NCI-H2107 (cell line): Measurements from ENCODE around the gene IREB2.
"Not testable (repeated sequence)": the region's sequence is repeated elsewhere in the genome, so short reads cannot be mapped to it uniquely, and the experiment has no call there.

Experiments used
- DNase-seq: peaks from one replicate; lab custom pipeline; 2025; lab: John Stamatoyannopoulos, UW

Gene IREB2

GRCh38 chr15:78479650-78480049 is 41.6 kb downstream of the IREB2 start:
- DNase-seq: no peak

- no peak for DNase-seq
These were observed 43.9 kb downstream of the IREB2 start for GRCh38 chr15:78481917-78482316.

- no peak for DNase-seq
These were observed 54.9 kb downstream of the IREB2 start for GRCh38 chr15:78492872-78493271.

- no peak for DNase-seq
These were observed 63.8 kb downstream of the IREB2 start for GRCh38 chr15:78501857-78502256.

- no peak for DNase-seq
These were observed 64.6 kb downstream of the IREB2 start for GRCh38 chr15:78502641-78503040.

GRCh38 chr15:78506971-78507830 is 69.2 kb downstream of the IREB2 start, which contains the start of gene HYKK:
Gene HYKK (plus strand): TSS chr15:78507577. CDS start chr15:78513089, 5,512 bp downstream.
- DNase-seq: peak; percentile 86

- DNase-seq: no peak
These were observed 69.8 kb downstream of the IREB2 start for GRCh38 chr15:78507831-78508160.

- DNase-seq: no peak
These were observed 70.3 kb downstream of the IREB2 start for GRCh38 chr15:78508272-78508671.

- no peak for DNase-seq
These were observed 71.8 kb downstream of the IREB2 start for GRCh38 chr15:78509726-78510312.

- DNase-seq: not testable (repeated sequence)
These were observed 82.0 kb downstream of the IREB2 start for GRCh38 chr15:78520035-78520434.

GRCh38 chr15:78524230-78524629 is 86.2 kb downstream of the IREB2 start:
- DNase-seq: no peak

GRCh38 chr15:78527325-78527724 is 89.3 kb downstream of the IREB2 start:
- no peak for DNase-seq

GRCh38 chr15:78533331-78533730 is 95.3 kb downstream of the IREB2 start:
- no peak for DNase-seq

GRCh38 chr15:78536134-78536533 is 98.1 kb downstream of the IREB2 start:
- no peak for DNase-seq

GRCh38 chr15:78537266-78537905 is 99.4 kb downstream of the IREB2 start:
- DNase-seq: no peak

- no peak for DNase-seq
These were observed 100.3 kb downstream of the IREB2 start for GRCh38 chr15:78538358-78538757.

GRCh38 chr15:78539464-78540140 is 101.6 kb downstream of the IREB2 start:
- not testable (repeated sequence) for DNase-seq

GRCh38 chr15:78540141-78540870 is 102.3 kb downstream of the IREB2 start, which contains the start of gene PSMA4:
Gene PSMA4 (plus strand): TSS chr15:78540444. CDS start chr15:78541928, 1,484 bp downstream.
- peak; percentile 64 for DNase-seq

- DNase-seq: no peak
These were observed 103.1 kb downstream of the IREB2 start for GRCh38 chr15:78540871-78541743.

GRCh38 chr15:78541744-78542034 is 103.7 kb downstream of the IREB2 start:
- no peak for DNase-seq

- no peak for DNase-seq
These were observed 104.6 kb downstream of the IREB2 start for GRCh38 chr15:78542647-78543046.
